Endometrial microvascular endothelial cells (primary cell): Measurements from ENCODE around the gene RPS8. TPM values are rescaled to one million over a fixed set of nuclear protein-coding genes. Genes with fewer than 3 reads are reported as not detected.
"Not testable (repeated sequence)": the region's sequence is repeated elsewhere in the genome, so short reads cannot be mapped to it uniquely, and the experiment has no call there.

Experiments used
- in situ Hi-C: cut with HindIII; loops from 2 replicates; pipeline ENCODE4 v1.10.0; 2017; ENCODE audit warnings: low sequenced_read_pairs, low pct_unique_long_range_greater_than_20kb; ENCODE audit errors: inconsistent ontology term
- total RNA-seq: library from RNA; depleted of rRNA; stranded (reverse); fragments of >200 nt; gene quantifications from one replicate; pipeline ENCODE4 v1.2.3, GENCODE V29; 2015; ENCODE audit errors: inconsistent ontology term

Gene RPS8
- total RNA-seq, 1 donor from 2014 or later, result 2,081 TPM

DNA sequence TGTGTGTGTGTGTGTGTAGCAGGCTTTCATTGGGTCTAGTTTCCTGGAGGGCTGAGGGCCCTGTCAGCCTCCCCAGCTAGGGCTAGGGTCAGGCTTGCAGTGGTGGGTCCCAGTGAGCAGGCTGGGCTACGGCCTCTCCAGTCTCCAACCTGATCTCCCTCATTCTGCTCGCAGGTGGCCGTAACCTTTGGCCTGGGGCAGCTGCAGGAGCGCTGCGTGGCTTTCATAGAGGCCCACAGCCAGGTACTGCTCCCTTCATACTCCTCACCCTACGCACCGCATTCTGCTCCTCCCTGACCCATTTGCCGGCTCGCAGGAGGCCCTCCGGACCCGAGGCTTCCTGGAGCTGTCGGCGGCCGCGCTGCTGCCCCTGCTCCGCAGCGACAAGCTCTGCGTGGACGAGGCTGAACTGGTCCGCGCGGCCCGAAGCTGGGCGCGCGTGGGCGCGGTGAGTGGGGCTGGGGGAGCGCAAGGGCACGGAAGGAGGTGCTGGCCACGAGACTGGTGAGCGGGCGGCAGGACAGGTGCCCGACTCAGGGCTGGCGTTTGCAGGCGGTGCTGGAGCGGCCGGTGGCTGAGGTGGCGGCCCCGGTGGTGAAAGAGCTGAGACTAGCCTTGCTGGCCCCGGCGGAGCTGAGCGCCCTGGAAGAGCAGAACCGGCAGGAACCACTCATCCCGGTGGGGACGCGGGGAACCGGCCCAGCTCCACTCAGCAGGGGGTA is 37.6 kb downstream of the RPS8 start:
- in situ Hi-C loops, result no loop called here

GRCh38 chr1:44815926-44816325 is 40.6 kb downstream of the RPS8 start:
- in situ Hi-C loops, result not testable (repeated sequence)

DNA sequence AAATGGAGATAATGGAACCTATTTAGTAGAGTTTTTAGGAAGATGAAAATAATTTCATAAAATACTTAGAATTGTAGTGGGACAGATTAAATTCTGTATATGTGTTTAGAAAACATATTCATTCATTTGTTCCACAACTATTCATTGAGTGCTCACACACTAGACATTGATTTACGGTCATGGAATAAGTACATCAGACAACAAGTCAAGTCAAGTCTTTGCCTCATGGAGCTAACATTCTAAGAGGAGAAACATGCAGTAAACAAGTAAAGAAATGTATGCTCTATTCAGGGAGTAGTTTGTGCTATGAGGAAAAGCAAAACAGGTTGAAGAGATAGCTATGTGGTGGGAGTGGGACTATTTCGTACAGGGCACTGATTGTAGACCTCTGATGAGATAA is 42.0 kb downstream of the RPS8 start:
- in situ Hi-C loops, result no loop called here

- in situ Hi-C loops, result no loop called here
Measured at GRCh38 chr1:44817771-44818495, 42.6 kb downstream of the RPS8 start.

GRCh38 chr1:44819196-44819607 is 43.9 kb downstream of the RPS8 start:
- in situ Hi-C loops, result no loop called here

- in situ Hi-C loops, result no loop called here
Measured at GRCh38 chr1:44819608-44820327, 44.4 kb downstream of the RPS8 start.

GRCh38 chr1:44820328-44821239 is 45.2 kb downstream of the RPS8 start:
- in situ Hi-C loops, result no loop called here

GRCh38 chr1:44821240-44821715 is 45.9 kb downstream of the RPS8 start:
- in situ Hi-C loops, result no loop called here

GRCh38 chr1:44822131-44822701 is 46.9 kb downstream of the RPS8 start:
- in situ Hi-C loops, result no loop called here

GRCh38 chr1:44822981-44823451 is 47.7 kb downstream of the RPS8 start:
- in situ Hi-C loops, result no loop called here

- in situ Hi-C loops, result not testable (repeated sequence)
Measured at GRCh38 chr1:44824392-44824791, 49.1 kb downstream of the RPS8 start.

- in situ Hi-C loops, result no loop called here
Measured at GRCh38 chr1:44826375-44827196, 51.2 kb downstream of the RPS8 start.

DNA sequence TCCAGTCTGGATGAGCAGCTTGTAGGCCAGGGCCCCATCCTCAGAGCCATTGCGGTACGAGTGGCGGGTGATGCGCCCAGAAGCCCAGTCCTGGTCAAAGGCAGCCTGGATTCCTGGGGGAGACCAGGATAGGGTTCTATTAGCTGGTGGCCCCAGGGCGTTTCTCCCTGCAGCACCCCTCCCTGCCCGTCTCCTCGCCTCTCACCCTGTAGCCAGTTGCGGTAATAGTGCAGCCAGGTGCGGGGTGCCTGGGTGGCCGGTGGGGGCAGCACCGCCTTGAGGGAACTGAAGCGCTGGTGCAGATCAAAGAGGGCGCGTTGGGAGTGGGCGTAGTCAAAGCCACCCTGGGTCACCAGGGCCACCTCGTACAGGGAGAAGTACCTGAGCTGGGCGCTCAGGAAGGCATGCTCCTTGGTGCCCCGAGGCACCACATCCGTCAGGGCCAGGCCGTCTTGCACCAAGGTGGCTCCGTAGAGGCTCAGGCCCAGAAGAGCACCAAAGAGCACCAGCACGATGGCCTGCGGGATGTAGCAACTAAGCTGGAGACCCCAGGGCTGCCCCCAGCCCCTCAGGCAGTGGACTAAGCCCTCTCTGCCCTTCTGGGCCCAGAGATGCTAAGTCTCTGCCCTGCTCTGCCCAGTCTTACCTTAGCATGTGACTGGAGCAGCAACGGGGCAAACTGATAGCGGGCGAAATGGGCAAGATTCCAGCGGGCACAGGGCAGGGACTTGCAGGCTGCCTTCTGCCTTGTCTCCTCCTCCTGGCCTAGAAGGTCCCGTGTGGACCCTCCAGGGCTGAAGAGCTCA is 52.1 kb downstream of the RPS8 start:
- in situ Hi-C loops, result no loop called here

DNA sequence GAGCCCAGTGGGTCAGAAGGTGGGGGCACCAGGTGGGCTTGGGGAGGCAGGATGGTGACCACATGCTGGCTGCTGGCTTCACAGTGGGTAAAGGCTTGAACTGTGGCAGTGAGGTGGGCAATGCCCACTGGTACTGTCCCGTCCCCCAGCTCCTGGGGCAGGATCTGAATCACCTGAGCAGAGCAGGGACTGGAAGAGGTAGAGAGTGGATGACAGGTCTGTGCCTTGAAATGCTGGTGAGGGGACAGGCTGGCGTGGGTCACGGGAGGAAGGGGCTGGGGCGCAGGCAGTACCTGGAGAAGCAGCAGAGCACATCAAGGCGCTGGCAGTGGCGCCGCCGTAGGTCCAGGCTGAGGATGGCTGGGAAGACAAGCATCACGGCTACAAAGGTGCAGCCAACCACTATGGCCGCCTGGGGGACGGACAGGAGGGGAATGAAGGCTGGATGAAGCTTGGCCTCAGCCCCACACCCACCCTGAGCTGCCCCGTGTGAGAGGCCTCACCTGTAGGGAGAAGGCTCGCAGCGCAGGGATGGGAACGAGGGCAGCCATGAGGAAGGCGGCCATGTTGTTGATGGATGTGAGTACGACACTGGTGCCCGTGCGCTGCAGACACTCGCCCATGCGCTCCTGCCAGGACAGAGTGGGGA is 52.8 kb downstream of the RPS8 start:
- in situ Hi-C loops, result no loop called here
